Panc1 (cell line): ENCODE data around the gene MAP4K4. TPM values are rescaled to one million over a fixed set of nuclear protein-coding genes. Genes with fewer than 3 reads are reported as not detected.

Experiments used
- ATAC-seq: fragments of 200-7000 bp; cut with Tn5 transposase; 2 replicates; pipeline ENCODE4 v1.9.1; 2020; ENCODE audit warnings: mild to moderate bottlenecking, moderate library complexity
- BruUV-seq: library from RNA; stranded (reverse); fragments of 400-500 nt; replicated peaks from 2 replicates; lab custom pipeline; 2021; lab: Mats Ljungman, UMichigan
- CTCF ChIA-PET: fragments of 300-600 bp; sonication (Branson Sonifier 250); formaldehyde crosslinking; loops from one replicate; lab custom pipeline; 2022; ENCODE audit warnings: antibody characterized with exemption; lab: Charles Lee
- POLR2A ChIA-PET: fragments of 300-600 bp; sonication (Branson Sonifier 250); formaldehyde crosslinking; loops from one replicate; lab custom pipeline; 2022; ENCODE audit warnings: antibody characterized with exemption; lab: Charles Lee
- DNase-seq: peaks from one replicate; pipeline ENCODE4 v3.0.0-alpha.2; 2010; ENCODE audit warnings: low read depth, low spot score
- H3K27ac ChIP-seq: 2 replicates; pipeline ENCODE4 v1.5.1; 2011; ENCODE audit warnings: mild to moderate bottlenecking, low read length, inconsistent platforms
- H3K27me3 ChIP-seq: fragments of 200-500 bp; sonication (Bioruptor generic); 2 replicates; pipeline ENCODE4 v1.6.0; 2014; ENCODE audit warnings: low read length, inconsistent platforms; ENCODE audit not compliant: control insufficient read depth, insufficient read depth
- H3K36me3 ChIP-seq: fragments of 200-500 bp; sonication (Bioruptor generic); 2 replicates; pipeline ENCODE4 v1.5.1; 2014; ENCODE audit warnings: inconsistent platforms, mild to moderate bottlenecking, low read length, moderate library complexity; ENCODE audit not compliant: control insufficient read depth, insufficient read depth
- H3K4me1 ChIP-seq: 2 replicates; pipeline ENCODE4 v1.5.1; 2011; ENCODE audit warnings: inconsistent platforms, mild to moderate bottlenecking, low read length, moderate library complexity; ENCODE audit not compliant: control insufficient read depth, insufficient read depth
- H3K4me3 ChIP-seq, 2 experiments: 2 replicates each; pipeline ENCODE4 v1.5.1; 2011 to 2012; ENCODE audit warnings: low read depth in 2 of 2, low read length in 2 of 2, mild to moderate bottlenecking in 2 of 2, inconsistent platforms in 1 of 2, moderate library complexity in 1 of 2
- H3K9me3 ChIP-seq: fragments of 200-500 bp; sonication (Bioruptor generic); 2 replicates; pipeline ENCODE4 v1.5.1; 2014; ENCODE audit warnings: low read depth, mild to moderate bottlenecking, inconsistent platforms, low read length, moderate library complexity; ENCODE audit not compliant: control insufficient read depth, insufficient read depth
- CTCF ChIP-seq: fragments of 450-650 bp; IDR thresholded peaks from 2 replicates; pipeline ENCODE4 v1.5.1; 2017; ENCODE audit warnings: mild to moderate bottlenecking
- POLR2AphosphoS5 ChIP-seq: IDR thresholded peaks from 2 replicates; pipeline ENCODE4 v1.6.1; 2012; ENCODE audit warnings: mild to moderate bottlenecking, low read depth, low read length, moderate library complexity
- SIN3A ChIP-seq: IDR thresholded peaks from 2 replicates; pipeline ENCODE4 v1.6.1; 2012; ENCODE audit warnings: low read depth, mild to moderate bottlenecking, low read length, moderate library complexity, borderline replicate concordance; ENCODE audit not compliant: insufficient read depth
- TCF7L2 ChIP-seq: IDR thresholded peaks from 2 replicates; pipeline ENCODE4 v1.6.1; 2011; ENCODE audit warnings: mild to moderate bottlenecking, low read depth, low read length, inconsistent platforms
- in situ Hi-C: cut with HindIII; loops from 2 replicates; pipeline ENCODE4 v1.10.0; 2016; ENCODE audit warnings: low sequenced_read_pairs, low pct_unique_long_range_greater_than_20kb
- intact Hi-C: fragments of 100-400 bp; cut with micrococcal nuclease; formaldehyde crosslinking; loops from one replicate; pipeline ENCODE4 v1.10.0; 2022; ENCODE audit not compliant: unreplicated experiment
- total RNA-seq: library from RNA; stranded (reverse); gene quantifications from one replicate; pipeline ENCODE4 v1.2.1, GENCODE V29; 2021; ENCODE audit not compliant: unreplicated experiment
- TF ChIP-seq, protein P1 (sequence below), 2 experiments: IDR thresholded peaks; 2 replicates each; pipeline ENCODE4 v1.6.1; 2011 to 2012; ENCODE audit warnings: low read depth in 2 of 2, control low read depth in 1 of 2, low read length in 1 of 2, mild to moderate bottlenecking in 1 of 2, moderate library complexity in 1 of 2; ENCODE audit not compliant: insufficient read depth in 1 of 2

The MAP4K4 gene
- total RNA-seq, 1 experiment from 2014 or later: 68.5 TPM

DNA sequence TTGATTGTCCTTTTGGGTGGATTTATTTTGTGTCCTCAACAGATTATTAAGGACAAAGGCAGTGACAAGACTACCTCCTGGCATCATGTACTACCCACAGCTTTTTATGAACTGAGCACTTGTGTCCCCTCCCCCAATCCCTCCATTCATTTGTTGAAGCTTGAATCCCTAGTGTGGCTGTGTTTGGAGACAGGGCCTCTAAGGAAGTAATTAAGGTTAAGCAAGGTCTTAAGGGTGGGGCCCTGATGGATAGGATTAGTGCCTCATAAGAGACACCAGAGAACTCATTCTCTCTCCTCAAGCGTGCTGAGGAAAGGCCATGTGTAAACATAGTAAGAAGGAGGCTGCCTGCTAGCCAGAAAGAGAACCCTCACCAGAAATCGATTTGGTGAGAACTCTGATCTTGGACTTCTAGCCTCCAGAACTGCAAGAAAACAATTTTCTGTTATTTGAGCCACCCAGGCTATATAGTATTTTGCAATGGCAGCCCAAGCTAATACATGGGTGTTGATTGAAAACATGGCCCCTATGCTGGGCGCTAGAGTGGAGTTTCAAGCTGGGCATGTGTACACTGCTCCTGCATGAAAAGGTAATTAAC is 3.4 kb upstream of the MAP4K4 start:
- Histone ChIP-seq H3K27ac (no peak overlapping the region), H3K9me3 (no peaks in the 10 kb centered on the region), H3K36me3 (no peaks in the 10 kb centered on the region; the same call in 1 of the 2 replicates), H3K4me1 (peaks cover 3% of the 10 kb centered on the region; the same call in 1 of the 2 replicates), H3K4me3 (no peak overlapping the region), H3K27me3 (no peaks in the 10 kb centered on the region)
- ChIA-PET CTCF (no interaction called here), POLR2A (no interaction called here)
- intact Hi-C loops (loop anchor here (10.0 kb wide), 1 partner anchor 131 kb away; no protein-coding TSS in a partner anchor), in situ Hi-C loops (no loop called here)
- DNase-seq (no peak), ATAC-seq (no peak)
- TF ChIP-seq CTCF (no peak), SIN3A (no peak), TCF7L2 (no peak), POLR2AphosphoS5 (no peak)
- TF ChIP-seq, protein P1, sequence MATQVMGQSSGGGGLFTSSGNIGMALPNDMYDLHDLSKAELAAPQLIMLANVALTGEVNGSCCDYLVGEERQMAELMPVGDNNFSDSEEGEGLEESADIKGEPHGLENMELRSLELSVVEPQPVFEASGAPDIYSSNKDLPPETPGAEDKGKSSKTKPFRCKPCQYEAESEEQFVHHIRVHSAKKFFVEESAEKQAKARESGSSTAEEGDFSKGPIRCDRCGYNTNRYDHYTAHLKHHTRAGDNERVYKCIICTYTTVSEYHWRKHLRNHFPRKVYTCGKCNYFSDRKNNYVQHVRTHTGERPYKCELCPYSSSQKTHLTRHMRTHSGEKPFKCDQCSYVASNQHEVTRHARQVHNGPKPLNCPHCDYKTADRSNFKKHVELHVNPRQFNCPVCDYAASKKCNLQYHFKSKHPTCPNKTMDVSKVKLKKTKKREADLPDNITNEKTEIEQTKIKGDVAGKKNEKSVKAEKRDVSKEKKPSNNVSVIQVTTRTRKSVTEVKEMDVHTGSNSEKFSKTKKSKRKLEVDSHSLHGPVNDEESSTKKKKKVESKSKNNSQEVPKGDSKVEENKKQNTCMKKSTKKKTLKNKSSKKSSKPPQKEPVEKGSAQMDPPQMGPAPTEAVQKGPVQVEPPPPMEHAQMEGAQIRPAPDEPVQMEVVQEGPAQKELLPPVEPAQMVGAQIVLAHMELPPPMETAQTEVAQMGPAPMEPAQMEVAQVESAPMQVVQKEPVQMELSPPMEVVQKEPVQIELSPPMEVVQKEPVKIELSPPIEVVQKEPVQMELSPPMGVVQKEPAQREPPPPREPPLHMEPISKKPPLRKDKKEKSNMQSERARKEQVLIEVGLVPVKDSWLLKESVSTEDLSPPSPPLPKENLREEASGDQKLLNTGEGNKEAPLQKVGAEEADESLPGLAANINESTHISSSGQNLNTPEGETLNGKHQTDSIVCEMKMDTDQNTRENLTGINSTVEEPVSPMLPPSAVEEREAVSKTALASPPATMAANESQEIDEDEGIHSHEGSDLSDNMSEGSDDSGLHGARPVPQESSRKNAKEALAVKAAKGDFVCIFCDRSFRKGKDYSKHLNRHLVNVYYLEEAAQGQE (IDR thresholded peaks at IDR 0.05; ENCODE audit: insufficient read depth in 1 of 2, low read depth in 2 of 2, low read length in 1 of 2): no peak
- no TSS peak for BruUV-seq

DNA sequence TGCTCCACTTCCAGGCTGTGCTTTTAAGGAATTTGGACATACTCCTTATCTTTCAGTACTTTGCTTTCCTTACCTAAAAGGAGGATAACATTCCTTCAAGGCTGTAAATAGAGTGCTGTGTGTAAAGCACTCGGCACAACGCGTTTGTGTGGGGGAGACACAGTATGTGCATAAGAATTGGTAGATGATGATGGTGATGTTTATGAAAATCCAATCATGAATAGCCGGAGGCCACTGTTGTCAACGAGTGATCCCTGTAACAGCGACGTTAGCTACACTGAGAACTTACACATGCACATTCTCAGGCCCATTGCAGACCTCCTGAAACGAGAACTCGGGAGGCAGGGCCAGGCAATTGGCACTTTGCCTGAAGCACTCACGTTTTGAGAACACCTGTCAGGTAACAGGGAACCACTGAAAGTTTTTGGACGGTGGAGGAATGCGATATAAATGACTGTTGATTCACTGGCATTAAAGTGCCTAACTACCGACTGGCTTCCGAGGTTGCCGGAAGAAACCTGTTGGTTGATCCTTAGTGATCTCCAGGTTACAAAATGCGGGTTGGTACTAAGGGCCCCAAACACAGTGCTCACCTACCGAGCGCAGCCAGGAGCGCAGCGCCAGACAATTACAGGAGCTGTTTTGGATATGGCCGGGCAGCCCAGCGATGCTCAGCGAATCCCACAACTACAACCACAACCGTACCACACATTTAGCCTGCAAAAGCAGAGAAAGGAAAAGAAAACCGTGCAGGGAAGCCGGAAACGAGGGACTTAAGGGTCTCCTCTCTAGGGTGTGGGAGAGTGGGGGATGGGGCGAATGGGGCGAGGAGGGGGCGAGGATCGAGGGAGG is 1.0 kb upstream of the MAP4K4 start:
- no TSS peak for BruUV-seq

More for the DNA sequence above, 1.0 kb upstream of the MAP4K4 start:
- peak; percentile 57 for ATAC-seq
- peak overlapping the region; percentile 70 for H3K27ac ChIP-seq
- peaks cover 3% of the 10 kb centered on the region for H3K4me1 ChIP-seq
- no peaks in the 10 kb centered on the region; the same call in 1 of the 2 replicates for H3K36me3 ChIP-seq
- in situ Hi-C loops: no loop called here
- peak overlapping the region; percentile 73 to 81 for H3K4me3 ChIP-seq
- TF ChIP-seq CTCF (no peak), TCF7L2 (no peak)
- TF ChIP-seq, protein P1 (IDR thresholded peaks at IDR 0.05; ENCODE audit: insufficient read depth in 1 of 2, low read depth in 2 of 2, low read length in 1 of 2): no peak
- POLR2A ChIA-PET: interaction anchor here (0.5 to 1.1 kb wide), 4 partner anchors 49 to 372 kb away, joined by 3 to 7 read pairs (median 5); no protein-coding TSS in a partner anchor
- intact Hi-C loops: loop anchor here (10.0 kb wide), 1 partner anchor 128 kb away; no protein-coding TSS in a partner anchor
- CTCF ChIA-PET: interaction anchor here (0.6 to 0.7 kb wide), 3 partner anchors 155 to 356 kb away, joined by 3 to 11 read pairs (median 11); no protein-coding TSS in a partner anchor
- no peaks in the 10 kb centered on the region for H3K9me3 ChIP-seq
- no peaks in the 10 kb centered on the region for H3K27me3 ChIP-seq
- no peak for DNase-seq
